Activated naive CD8-positive, alpha-beta T cell treated with anti-CD3 and anti-CD28 coated beads for 36 hours (primary cell): ENCODE data around the gene TMTC1. TPM values are rescaled to one million over a fixed set of nuclear protein-coding genes. Genes with fewer than 3 reads are reported as not detected.

ENCODE experiments used
- DNase-seq: peaks from one replicate; pipeline ENCODE4 v3.0.0; 2021
- H3K27ac Mint-ChIP-seq: one replicate; pipeline ENCODE4 v1.8.0; 2022; ENCODE audit warnings: mild to moderate bottlenecking, moderate library complexity, mixed read lengths
- H3K27me3 Mint-ChIP-seq: one replicate; pipeline ENCODE4 v1.8.0; 2022; ENCODE audit warnings: mild to moderate bottlenecking, mixed read lengths
- H3K36me3 Mint-ChIP-seq: one replicate; pipeline ENCODE4 v1.8.0; 2021; ENCODE audit warnings: mild to moderate bottlenecking, mixed read lengths
- H3K4me1 Mint-ChIP-seq: one replicate; pipeline ENCODE4 v1.8.0; 2021; ENCODE audit warnings: mixed read lengths
- H3K4me3 Mint-ChIP-seq: one replicate; pipeline ENCODE4 v1.8.0; 2022; ENCODE audit warnings: mild to moderate bottlenecking, moderate library complexity, mixed read lengths
- H3K9me3 Mint-ChIP-seq: one replicate; pipeline ENCODE4 v1.8.0; 2022; ENCODE audit warnings: mixed read lengths
- total RNA-seq, 2 experiments: library from RNA; stranded (reverse); gene quantifications; one replicate each; pipeline ENCODE4 v1.2.3, GENCODE V29; 2021

Gene TMTC1
- total RNA-seq, 2 experiments from 2014 or later: not detected

DNA sequence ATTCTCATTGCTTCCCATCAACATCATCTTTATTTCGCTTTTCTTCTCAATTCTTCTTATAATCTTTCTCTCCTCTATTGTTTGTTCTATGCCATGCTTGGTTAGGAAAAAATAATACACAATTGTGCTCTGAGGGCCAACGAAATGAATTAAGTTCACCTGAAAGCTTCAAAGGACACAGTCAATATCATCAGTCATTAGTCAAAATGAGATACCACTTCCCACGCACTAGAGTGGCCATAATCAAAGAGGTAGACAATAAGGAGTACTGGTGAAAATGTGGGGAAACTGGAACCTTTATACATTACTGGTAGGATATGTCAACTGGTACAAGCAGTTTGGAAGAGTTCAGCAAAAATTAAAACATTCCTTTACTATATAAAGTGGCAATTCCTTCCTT, 91.5 kb downstream of the TMTC1 start:
- Mint-ChIP-seq H3K4me1 (no peaks in the 10 kb centered on the region), H3K4me3 (no peak overlapping the region), H3K36me3 (no peaks in the 10 kb centered on the region), H3K27ac (no peak overlapping the region), H3K9me3 (no peaks in the 10 kb centered on the region), H3K27me3 (peaks cover 3% of the 10 kb centered on the region)
- no peak for DNase-seq

DNA sequence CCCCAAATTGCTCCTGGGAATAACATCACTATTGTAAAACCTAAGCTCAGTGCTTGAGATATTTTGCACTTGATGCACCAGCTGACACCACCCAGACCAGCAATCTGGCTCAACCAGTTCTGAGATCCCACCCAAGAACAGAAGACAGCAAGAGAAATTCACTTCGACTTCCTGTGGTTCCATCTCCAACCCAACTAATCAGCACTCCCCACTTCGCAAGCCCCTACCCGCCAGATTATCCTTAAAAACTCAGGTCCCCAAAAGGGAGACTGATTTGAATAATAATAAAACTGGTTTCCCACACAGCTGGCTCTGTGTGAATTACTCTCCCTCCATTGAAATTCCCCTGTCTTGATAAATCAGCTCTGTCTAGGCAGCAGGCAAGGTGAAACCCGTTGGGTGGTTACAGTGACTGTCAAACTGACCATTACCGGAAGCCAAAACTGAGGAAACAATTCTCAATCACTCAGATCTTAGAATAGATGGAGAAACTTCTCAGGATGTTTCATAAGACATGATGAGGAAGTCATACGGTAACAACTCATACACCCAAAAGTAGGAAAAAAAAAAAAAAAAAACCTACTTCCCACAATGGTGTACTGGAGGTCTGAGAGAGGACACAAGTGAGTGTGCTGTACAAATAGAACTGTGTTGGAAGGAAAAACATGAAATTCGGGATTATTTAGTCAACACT, 92.4 kb downstream of the TMTC1 start:
- H3K9me3 Mint-ChIP-seq: no peaks in the 10 kb centered on the region
- peaks cover 3% of the 10 kb centered on the region for H3K27me3 Mint-ChIP-seq
- H3K4me1 Mint-ChIP-seq: no peaks in the 10 kb centered on the region
- H3K36me3 Mint-ChIP-seq: no peaks in the 10 kb centered on the region
- H3K27ac Mint-ChIP-seq: no peak overlapping the region
- DNase-seq: no peak
- H3K4me3 Mint-ChIP-seq: no peak overlapping the region

DNA sequence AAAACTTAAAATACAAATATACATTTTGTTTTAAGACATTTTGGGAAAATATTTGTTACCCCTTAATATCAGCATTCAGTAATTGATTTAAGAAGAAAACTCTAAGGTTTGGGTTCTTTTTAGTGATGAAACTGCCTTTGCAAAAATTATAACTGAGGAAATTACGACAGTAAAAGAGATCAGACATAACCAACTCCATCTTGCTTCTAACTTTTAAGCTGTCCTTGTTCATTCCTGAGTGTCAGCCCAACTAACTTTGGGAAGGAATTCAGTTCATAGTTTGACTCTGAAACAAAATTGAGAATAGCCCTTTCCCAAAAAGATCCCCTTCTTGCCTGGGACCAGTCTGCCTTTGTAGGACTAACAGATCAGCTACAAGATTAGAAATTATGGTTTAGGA, 93.0 kb downstream of the TMTC1 start:
- H3K27me3 Mint-ChIP-seq: peaks cover 3% of the 10 kb centered on the region
- H3K36me3 Mint-ChIP-seq: no peaks in the 10 kb centered on the region
- no peak for DNase-seq
- H3K4me1 Mint-ChIP-seq: no peaks in the 10 kb centered on the region
- H3K9me3 Mint-ChIP-seq: no peaks in the 10 kb centered on the region
- H3K4me3 Mint-ChIP-seq: no peak overlapping the region
- H3K27ac Mint-ChIP-seq: no peak overlapping the region

DNA sequence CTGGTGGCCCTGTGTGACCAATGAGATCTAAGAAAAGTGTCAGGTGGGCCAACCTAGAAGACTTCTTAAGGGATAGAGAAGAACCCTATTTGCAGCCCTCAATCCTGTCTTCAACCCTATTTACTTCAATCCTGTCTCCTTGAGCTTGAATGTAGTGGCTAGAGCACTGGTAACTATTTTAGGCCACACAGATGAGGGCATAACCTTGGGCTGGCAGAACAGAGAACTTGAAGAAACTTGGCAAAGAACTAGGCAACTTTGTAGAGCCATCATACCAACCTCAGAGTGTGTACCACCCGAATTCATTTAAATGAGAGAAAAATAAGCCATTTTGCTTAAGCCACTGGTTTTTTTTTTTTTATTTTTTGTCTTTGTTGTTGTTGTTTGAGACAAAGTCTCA, 94.8 kb downstream of the TMTC1 start:
- no peak for DNase-seq
- H3K27ac Mint-ChIP-seq: no peak overlapping the region
- H3K4me1 Mint-ChIP-seq: no peaks in the 10 kb centered on the region
- peaks cover 9% of the 10 kb centered on the region for H3K27me3 Mint-ChIP-seq
- no peaks in the 10 kb centered on the region for H3K36me3 Mint-ChIP-seq
- no peaks in the 10 kb centered on the region for H3K9me3 Mint-ChIP-seq
- H3K4me3 Mint-ChIP-seq: no peak overlapping the region

DNA sequence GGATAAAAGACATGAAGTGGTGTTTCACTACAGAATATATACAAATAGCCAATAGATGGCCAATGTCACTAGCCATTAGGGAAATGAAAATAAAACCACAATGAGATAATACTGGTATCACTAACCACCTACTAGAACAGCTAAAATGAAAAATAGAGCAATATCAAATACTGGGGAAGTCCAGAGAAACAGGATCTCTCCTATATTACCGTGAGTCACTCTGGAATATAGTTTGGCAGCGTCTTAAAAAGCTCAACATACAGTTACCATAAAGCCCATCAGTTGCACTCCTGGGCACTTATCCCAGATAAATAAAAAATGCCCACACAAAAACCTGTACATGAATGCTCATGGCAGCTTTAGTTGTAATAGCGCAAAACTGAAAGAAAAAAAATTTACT, 101.7 kb downstream of the TMTC1 start:
- H3K4me3 Mint-ChIP-seq: no peak overlapping the region
- no peaks in the 10 kb centered on the region for H3K4me1 Mint-ChIP-seq
- H3K27me3 Mint-ChIP-seq: peaks cover 10% of the 10 kb centered on the region
- no peaks in the 10 kb centered on the region for H3K36me3 Mint-ChIP-seq
- no peak overlapping the region for H3K27ac Mint-ChIP-seq
- H3K9me3 Mint-ChIP-seq: no peaks in the 10 kb centered on the region
- no peak for DNase-seq

DNA sequence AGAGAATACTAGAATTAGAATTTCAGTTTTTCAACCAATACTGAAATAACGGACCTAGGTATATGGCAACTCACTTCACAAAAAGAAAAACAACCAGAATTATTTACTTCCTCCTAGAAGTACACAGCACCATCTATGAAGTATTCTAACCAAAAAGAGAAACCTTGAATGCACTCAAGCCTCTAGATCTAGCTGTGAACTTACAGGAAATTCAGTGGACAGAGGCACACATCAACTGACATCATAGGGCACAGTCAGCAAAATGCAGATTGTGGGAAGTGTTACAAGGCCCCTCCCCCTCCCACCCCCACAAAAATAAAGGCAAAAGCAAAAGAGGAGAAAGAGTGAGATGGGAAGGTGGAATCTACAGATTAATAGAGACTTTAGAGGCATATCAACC, 102.4 kb downstream of the TMTC1 start:
- Mint-ChIP-seq H3K4me1 (no peaks in the 10 kb centered on the region), H3K27ac (no peak overlapping the region), H3K9me3 (no peaks in the 10 kb centered on the region), H3K4me3 (no peak overlapping the region), H3K27me3 (peaks cover 10% of the 10 kb centered on the region), H3K36me3 (no peaks in the 10 kb centered on the region)
- no peak for DNase-seq

DNA sequence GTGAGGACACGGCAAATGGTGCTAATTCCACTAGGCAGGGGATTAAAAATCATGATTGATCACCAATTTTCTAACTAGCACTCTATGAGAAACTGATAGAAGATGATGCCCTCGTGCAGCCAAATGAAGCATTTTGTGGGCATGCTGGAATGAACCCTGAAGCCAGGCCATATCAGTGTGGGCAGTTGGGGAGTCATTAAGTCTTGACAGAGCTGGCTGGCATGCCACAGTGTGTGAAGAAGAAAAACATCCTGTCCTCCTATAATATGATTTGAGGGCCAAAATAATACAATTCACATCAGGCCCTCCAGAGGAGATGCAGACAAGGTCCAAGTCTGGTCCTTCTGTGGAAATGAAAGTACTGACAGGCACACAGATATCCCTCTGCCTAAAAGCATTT, 107.1 kb downstream of the TMTC1 start:
- peaks cover 4% of the 10 kb centered on the region for H3K27me3 Mint-ChIP-seq
- no peak for DNase-seq
- H3K4me1 Mint-ChIP-seq: no peaks in the 10 kb centered on the region
- H3K27ac Mint-ChIP-seq: no peak overlapping the region
- no peak overlapping the region for H3K4me3 Mint-ChIP-seq
- H3K9me3 Mint-ChIP-seq: no peaks in the 10 kb centered on the region
- H3K36me3 Mint-ChIP-seq: no peaks in the 10 kb centered on the region

DNA sequence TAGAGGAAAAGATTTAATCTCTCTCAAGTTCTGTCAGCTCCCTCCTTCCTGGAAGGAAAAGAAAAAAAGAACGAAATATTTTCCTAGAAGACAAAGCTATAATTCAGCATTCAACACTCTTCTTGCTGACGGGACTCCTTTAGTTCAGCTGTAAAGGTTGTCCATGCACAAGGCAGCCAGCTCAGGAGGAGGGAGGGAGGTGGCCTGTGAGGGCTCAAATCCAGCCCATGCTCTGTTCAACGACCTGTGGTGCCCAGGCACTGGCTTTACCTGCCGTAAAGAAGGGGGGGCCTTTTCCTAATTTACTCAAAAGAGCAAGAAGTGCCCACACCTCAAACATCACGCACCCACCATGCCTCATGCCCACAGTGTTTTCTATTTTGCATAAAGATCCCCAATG, 109.3 kb downstream of the TMTC1 start:
- H3K9me3 Mint-ChIP-seq: no peaks in the 10 kb centered on the region
- no peaks in the 10 kb centered on the region for H3K4me1 Mint-ChIP-seq
- DNase-seq: no peak
- H3K36me3 Mint-ChIP-seq: no peaks in the 10 kb centered on the region
- no peak overlapping the region for H3K4me3 Mint-ChIP-seq
- no peak overlapping the region for H3K27ac Mint-ChIP-seq
- H3K27me3 Mint-ChIP-seq: peaks cover 2% of the 10 kb centered on the region

DNA sequence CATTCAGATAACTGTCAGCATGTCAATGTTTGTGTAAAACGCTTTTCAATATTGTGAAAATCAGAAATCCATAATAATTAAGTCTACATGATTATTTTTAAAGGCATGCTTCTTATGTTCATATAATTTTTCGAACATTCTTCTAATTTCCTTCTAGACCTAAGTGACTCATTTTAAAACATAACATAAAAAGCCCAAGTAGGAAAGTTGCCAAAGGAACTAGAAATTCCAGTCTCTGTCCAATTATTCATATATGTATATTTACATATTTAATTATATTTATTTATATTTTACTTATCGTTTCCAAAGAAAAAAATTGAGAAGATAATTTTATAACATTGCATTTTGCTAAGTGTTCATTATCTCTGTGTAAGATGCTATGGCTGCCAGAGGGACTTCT, 110.4 kb downstream of the TMTC1 start:
- DNase-seq: no peak
- H3K27me3 Mint-ChIP-seq: no peaks in the 10 kb centered on the region
- H3K4me1 Mint-ChIP-seq: no peaks in the 10 kb centered on the region
- no peaks in the 10 kb centered on the region for H3K9me3 Mint-ChIP-seq
- no peaks in the 10 kb centered on the region for H3K36me3 Mint-ChIP-seq
- no peak overlapping the region for H3K4me3 Mint-ChIP-seq
- H3K27ac Mint-ChIP-seq: no peak overlapping the region

DNA sequence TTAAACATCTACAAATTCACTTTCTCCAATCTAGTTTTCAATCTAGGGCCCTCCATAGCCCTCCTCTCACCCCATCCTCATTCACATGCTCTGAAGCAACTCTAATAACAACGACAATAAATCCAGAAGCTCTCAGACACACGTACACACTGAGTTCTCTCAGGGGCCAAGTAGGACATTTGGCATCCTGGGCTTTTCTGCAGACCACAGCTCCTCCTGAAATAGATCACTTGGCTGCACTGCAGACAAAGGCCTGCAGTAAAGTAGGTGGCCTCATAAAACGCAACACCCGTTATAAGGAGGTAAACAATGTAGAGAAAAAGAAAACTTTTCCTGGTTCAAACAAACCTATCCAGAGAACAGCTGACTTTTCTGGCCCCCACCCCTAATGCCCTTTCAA, 111.2 kb downstream of the TMTC1 start:
- H3K4me3 Mint-ChIP-seq: no peak overlapping the region
- no peak overlapping the region for H3K27ac Mint-ChIP-seq
- H3K9me3 Mint-ChIP-seq: no peaks in the 10 kb centered on the region
- no peaks in the 10 kb centered on the region for H3K36me3 Mint-ChIP-seq
- no peaks in the 10 kb centered on the region for H3K4me1 Mint-ChIP-seq
- H3K27me3 Mint-ChIP-seq: no peaks in the 10 kb centered on the region
- DNase-seq: no peak

DNA sequence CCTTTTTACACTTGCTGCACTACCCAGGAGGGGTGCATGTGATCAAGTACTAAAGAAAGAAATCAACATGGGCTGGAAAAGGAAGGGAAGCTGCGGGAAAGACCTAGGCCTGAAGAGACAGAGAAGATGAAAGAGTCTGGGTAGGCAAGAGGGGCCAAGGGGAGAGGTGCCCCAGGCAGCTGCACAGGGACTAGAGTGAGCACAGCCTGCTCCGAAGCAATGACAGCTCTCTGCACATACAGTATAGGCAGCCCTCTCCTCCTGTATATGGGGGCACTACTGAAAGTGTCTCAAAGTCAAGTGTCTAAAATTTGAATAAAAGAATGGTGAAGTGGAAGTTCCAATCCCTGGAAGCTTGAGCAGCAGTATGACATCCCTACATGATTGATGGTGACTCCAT, 112.0 kb downstream of the TMTC1 start:
- Mint-ChIP-seq H3K27ac (no peak overlapping the region), H3K4me1 (no peaks in the 10 kb centered on the region), H3K9me3 (no peaks in the 10 kb centered on the region), H3K36me3 (no peaks in the 10 kb centered on the region), H3K4me3 (no peak overlapping the region), H3K27me3 (no peaks in the 10 kb centered on the region)
- no peak for DNase-seq

DNA sequence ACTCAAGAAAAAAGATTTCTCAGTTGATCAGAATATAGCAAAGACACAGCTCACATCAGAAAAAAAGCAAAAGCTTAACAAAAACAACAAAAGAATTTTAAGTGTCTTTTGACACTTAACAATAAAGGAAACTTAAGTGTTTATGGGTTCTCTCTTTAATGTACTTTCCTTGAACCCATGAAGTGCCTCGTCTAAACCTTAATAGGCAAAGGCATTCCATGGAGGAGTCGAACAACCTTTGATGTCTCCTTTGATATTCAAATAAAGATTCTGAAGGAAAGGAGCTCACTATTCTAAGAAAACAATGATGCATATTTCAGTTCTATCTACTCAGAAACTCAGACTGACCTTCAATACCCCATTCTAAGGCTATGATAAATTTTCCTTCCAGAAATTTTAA, 116.7 kb downstream of the TMTC1 start:
- DNase-seq: no peak
- H3K27ac Mint-ChIP-seq: no peak overlapping the region
- H3K4me1 Mint-ChIP-seq: no peaks in the 10 kb centered on the region
- no peak overlapping the region for H3K4me3 Mint-ChIP-seq
- no peaks in the 10 kb centered on the region for H3K36me3 Mint-ChIP-seq
- no peaks in the 10 kb centered on the region for H3K9me3 Mint-ChIP-seq
- H3K27me3 Mint-ChIP-seq: peaks cover 3% of the 10 kb centered on the region

DNA sequence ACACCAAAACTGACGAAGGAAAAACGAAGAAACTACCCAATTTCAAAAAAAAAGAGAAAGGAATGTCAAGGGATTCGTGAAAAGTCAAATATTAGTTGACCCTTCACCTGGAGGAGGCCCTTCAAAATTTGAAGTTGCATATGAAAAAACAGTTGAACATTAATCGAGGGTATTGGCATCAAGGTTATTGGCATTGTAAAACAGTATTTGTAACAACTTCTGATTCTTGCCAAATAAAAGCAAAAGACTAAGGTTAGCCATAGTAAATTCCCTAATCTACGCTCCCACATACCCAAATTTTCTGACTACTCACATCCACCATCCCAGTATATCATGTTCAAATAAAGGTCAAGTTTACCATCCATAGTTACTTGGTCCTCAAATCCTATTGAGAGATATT, 118.6 kb downstream of the TMTC1 start:
- Mint-ChIP-seq H3K27me3 (peaks cover 3% of the 10 kb centered on the region), H3K4me1 (no peaks in the 10 kb centered on the region), H3K4me3 (no peak overlapping the region), H3K36me3 (no peaks in the 10 kb centered on the region), H3K9me3 (no peaks in the 10 kb centered on the region), H3K27ac (no peak overlapping the region)
- no peak for DNase-seq

DNA sequence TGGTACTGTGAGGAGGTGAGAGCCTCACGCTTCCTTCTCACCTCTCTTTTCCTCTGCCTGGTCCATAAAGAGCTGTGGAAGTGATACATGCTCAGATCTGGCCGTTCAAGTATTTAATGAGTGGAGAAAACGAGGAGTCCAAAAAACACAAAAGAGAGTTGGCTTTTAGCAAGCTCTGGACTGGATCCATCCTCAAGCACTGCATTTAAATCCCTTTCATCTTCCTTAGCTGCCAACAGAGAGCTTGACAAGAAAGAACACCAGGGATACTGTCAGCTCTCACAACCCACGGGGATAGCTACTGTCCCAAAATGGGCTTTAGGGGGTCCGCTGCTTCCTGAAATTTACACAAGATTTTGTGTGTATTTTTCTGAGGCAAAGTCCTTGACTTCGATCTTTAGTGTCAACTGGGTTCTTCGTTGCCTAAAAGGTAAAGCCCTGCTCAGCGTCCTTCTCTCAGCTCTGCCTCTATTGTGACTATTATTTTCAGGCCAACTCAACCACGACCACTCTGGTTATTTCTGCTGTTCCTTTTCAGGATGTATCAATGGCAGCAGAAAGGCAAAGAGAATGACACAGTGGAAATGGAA, 120.9 kb downstream of the TMTC1 start:
- no peak for DNase-seq
- Mint-ChIP-seq H3K4me3 (no peak overlapping the region), H3K9me3 (no peaks in the 10 kb centered on the region), H3K27me3 (peaks cover 3% of the 10 kb centered on the region), H3K4me1 (no peaks in the 10 kb centered on the region), H3K27ac (no peak overlapping the region), H3K36me3 (no peaks in the 10 kb centered on the region)

DNA sequence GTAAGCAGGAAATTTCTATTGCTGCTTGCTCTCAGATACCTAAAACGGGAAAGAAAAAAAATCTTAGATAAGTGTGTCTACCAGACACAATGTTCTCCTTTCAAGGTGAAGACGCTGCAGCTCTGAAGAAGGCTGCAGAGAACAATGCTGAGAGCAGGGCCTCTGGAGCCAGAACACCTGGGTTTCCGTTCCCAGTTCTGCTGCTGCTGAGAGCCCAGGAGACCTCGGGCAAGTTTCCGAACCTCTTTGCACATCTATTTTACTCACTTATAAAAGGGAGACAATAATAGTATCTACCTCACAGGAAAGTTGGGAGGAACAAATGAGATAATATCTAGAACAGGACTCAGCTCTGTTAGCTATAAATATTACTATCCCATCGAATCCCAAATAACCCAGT, 122.9 kb downstream of the TMTC1 start:
- Mint-ChIP-seq H3K4me1 (no peaks in the 10 kb centered on the region), H3K27me3 (peaks cover 4% of the 10 kb centered on the region), H3K9me3 (no peaks in the 10 kb centered on the region), H3K36me3 (no peaks in the 10 kb centered on the region), H3K27ac (no peak overlapping the region), H3K4me3 (no peak overlapping the region)
- no peak for DNase-seq

DNA sequence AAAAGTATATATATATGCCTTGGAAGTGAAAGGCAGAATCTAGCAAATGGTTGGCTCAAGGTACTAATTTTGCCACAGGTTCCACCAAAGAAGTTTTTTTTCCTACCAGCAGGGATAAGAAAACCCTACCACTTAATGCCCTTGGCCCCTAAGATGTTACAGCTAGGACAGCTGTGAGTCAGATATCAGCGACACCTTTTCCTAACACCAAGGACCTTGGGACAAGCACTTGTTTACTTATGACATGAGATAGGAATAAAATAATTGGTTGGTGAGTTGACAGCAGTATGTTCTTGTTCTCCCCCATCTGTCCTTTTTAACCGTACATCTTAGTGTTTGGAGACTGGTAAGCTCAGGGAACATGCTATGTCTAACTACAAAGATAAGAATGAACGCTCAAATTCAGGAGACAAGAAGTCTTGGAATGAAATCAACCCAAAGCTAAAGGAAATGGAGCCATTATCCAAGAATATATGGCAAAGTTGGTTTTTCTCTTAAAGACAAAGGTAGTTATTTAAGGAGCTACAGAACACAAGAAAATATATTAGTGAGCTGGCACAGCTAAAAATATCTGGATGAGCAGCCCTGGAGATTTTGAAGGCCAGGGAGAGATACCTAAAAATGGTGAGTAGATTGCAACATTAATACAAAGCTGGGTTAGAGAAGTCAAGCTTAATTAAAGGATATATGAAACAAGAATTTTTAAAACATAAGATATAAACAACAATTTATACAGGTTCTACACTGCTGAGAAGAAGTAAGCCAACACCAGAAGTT, 126.8 kb downstream of the TMTC1 start:
- Mint-ChIP-seq H3K4me3 (no peak overlapping the region), H3K9me3 (no peaks in the 10 kb centered on the region), H3K27me3 (peaks cover 3% of the 10 kb centered on the region), H3K4me1 (no peaks in the 10 kb centered on the region), H3K27ac (no peak overlapping the region), H3K36me3 (no peaks in the 10 kb centered on the region)
- no peak for DNase-seq
